NCI-H2227 (cell line): ENCODE results near the gene ASPM.
"Not testable (repeated sequence)": the region's sequence is repeated elsewhere in the genome, so short reads cannot be mapped to it uniquely, and the experiment has no call there.

Source experiments
- DNase-seq: peaks from one replicate; lab custom pipeline; 2025; ENCODE audit not compliant: unreplicated experiment; lab: John Stamatoyannopoulos, UW

The ASPM gene

DNA sequence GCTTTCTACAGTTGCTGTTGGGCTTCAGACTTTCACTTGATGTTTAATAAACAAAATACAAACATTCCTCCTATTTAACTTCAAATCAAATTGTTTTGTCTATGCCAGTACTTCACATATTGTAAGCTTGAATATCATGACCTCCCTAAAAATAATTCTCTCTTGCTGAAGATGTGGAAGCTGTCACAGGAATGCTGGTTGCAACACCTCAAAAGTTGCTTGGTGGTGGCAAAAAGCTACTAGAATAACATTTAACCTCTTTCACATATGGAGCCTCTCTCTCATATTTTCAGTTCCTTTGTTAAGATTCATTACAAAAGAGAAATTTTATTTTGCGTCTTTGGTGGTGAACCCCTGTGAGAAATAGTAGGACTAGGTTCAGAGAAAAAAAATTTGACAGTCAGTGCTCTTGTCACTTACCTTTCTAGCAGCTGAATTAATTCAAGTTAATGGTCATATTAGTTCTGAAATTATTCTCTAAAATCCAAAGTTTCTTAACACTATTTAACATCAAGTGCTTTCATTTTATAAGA, 53.9 kb downstream of the ASPM start:
- no peak for DNase-seq

DNA sequence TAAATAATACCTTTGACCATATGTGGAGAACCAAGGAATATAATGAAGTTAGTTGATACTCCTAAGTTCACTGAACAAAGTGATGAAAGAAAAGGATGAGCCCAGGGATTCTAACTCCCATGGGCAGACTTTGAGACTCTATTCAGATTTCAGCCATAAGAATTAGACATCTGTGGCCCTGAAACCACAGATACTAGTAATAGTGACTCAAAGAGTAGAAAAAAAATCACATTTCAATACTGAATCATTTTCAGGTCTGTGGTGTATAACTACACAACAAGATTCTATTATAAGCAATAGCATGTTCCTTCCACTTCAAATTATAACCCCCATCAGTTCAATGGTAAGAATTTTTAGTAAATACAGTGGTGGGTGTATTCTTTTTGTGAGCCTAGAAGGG, 63.0 kb downstream of the ASPM start:
- DNase-seq, result no peak

- no peak for DNase-seq
Observed at GRCh38 chr1:197081117-197081753, 65.2 kb downstream of the ASPM start.

DNA sequence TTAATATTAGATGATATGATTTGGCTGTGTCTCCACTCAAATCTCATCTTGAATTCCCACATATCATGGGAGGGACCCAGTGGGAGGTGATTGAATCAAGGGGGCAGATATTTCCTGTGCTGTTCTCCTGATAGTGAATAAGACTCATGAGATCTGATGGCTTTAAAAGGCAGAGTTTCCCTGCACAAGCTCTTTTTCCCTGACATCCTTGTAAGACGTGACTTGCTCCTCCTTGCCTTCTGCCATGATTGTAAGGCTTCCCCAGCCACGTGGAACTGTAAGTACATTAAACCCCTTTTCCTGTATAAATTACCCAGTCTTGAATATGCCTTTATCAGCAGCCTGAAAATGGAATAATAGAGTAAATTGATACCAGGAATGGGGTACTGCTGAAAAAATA, 66.1 kb downstream of the ASPM start:
- DNase-seq, result no peak

DNA sequence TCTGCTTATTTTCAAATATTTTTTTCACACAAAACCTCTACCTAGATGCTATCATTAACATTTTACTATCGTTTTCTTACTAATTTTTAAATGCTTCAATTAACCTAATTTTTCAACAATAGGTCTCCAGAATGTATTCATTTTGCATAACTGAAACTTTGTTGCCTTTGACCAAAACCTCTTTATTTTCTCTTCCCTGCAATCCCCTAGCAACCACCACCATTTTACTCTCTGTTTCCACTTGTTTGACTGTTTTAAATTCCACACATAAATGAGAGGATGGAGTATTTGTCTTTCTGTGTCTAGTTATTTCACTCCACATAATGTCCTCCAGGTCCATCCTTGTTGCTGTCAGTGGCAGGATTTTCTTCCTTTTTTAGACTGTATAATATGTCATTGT, 69.9 kb downstream of the ASPM start:
- no peak for DNase-seq

GRCh38 chr1:197073978-197074377, 72.5 kb downstream of the ASPM start:
- DNase-seq, result no peak

GRCh38 chr1:197067457-197067818, 79.0 kb downstream of the ASPM start:
- DNase-seq, result no peak

GRCh38 chr1:197066719-197067456, 79.6 kb downstream of the ASPM start, which contains the start of gene F13B:
Gene F13B (minus strand): TSS chr1:197067260. CDS start chr1:197067223, 37 bp downstream.
- no peak for DNase-seq

GRCh38 chr1:197066277-197066676, 80.2 kb downstream of the ASPM start:
- DNase-seq, result no peak

DNA sequence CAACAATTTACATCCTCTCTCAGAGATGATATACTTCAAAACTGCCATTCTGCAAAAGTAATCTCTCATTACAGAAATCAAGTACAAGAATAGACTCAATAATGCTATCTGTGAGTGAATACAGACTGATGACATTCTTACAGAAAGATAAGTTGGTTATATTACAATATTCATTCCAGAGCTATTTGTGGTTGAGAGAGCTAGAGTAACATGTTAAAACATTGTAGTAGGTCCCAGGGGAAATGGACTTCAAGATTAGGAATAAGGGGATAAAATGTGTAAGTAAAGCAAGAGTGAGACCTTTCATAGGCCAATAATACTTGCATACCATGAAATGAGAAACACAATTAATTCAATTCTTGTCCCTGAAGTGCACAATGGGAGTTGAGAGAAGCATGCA, 80.9 kb downstream of the ASPM start:
- no peak for DNase-seq

DNA sequence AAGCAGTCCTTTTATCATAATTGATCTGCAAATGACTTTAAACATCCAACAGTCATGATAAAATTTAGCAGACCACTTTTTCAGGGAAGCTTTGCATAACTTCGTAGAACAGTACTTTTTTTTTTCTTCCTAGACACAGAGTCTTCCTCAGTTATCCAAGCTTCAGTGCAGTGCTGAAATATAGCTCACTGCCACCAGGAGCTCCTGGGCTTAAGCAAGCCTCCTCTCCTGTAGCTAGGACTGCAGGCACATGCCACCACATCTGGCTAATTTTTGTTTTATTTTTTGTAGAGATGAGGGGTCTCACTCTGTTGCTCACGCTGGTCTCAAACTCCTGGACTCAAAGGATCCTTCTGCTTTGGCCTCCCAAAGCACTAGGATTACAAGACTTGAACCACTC, 83.3 kb downstream of the ASPM start:
- DNase-seq, result no peak

GRCh38 chr1:197062692-197063091, 83.8 kb downstream of the ASPM start:
- no peak for DNase-seq

DNA sequence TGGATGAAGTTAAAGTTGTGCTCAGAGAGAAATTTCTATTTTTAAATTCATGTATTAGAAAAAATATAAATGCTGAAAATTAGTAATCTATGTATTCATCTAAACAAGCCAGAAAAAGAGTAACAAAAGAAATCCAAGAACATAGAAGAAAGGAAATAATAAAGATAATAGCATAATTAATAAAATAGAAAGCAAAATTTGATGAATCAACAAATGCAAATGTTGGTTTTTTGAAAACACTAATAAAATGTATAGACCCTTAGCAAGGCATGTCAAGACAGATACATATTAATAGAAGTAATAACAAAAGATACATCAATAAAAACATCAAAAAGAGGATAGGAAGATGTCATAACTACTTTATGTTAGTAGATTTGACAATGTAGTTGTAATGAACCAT, 97.4 kb downstream of the ASPM start:
- no peak for DNase-seq

DNA sequence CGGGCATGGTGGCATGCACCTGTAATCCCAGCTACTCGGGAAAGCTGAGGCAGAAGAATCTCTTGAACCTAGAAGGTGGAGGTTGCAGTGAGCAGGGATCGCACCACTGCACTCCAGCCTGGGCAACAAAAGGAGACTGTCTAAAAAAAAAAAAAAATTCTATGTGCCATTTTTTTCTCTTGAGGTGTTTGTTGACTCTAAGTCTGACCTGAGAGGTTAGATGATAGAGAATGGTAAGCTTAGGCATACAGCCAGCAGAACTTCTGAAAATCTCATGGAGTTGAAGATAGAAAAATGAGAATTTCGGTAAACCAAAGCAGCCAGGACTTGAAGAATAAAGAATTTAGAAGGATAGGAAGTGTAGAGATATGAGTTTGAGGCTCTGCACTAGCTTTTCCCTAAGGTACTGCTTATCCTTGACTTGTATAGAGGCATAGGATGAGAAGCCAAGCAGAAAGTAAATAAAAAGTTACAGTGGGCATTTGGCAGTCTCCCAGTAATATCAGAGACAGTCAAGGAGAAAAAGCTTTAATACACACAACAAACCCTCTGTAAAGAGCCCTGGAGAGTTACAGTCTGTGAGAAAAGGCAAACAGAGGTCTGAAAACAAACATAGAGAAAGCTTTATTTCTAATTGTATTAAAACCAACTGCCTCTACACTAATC, 103.7 kb downstream of the ASPM start:
- no peak for DNase-seq

GRCh38 chr1:197041486-197042353, 104.7 kb downstream of the ASPM start:
- DNase-seq, result no peak

DNA sequence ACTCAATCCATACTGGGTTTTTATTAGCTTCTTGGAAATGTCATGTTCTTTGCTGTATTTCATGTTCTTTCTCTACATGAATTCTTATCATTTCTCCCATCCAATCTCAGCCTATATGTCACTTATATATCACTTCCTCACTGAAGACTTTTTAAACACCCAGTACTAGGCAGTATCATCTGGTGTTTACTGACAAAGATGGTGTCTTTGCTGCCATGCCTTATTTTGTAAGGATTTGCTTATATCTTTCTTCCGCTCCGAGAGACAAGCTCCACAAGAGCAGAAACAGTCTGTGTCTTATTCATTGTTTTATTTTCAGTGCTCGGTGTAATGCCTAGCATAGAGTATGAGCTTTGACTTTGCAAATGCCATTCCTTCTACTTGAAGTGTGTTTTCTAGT, 109.6 kb downstream of the ASPM start:
- no peak for DNase-seq

- DNase-seq, result not testable (repeated sequence)
Observed at GRCh38 chr1:197034631-197035339, 111.7 kb downstream of the ASPM start.
